Brain microvascular endothelial cell (primary cell): ENCODE measurements around the gene KIAA1328.

Source experiments
- DNase-seq: peaks from one replicate; pipeline ENCODE4 v3.0.0-alpha.2; 2020
- H3K27ac ChIP-seq: fragments of 250-450 bp; sonication (Bioruptor Pico); 2 replicates; pipeline ENCODE4 v1.5.1; 2020; ENCODE audit warnings: mild to moderate bottlenecking, moderate library complexity
- H3K27me3 ChIP-seq: fragments of 250-450 bp; sonication (Bioruptor Pico); replicated peaks from 2 replicates; pipeline ENCODE4 v1.5.1; 2020; ENCODE audit warnings: mild to moderate bottlenecking
- H3K36me3 ChIP-seq: fragments of 250-450 bp; sonication (Bioruptor Pico); replicated peaks from 2 replicates; pipeline ENCODE4 v1.5.1; 2020; ENCODE audit warnings: mild to moderate bottlenecking
- H3K4me3 ChIP-seq: 2 replicates; pipeline ENCODE4 v1.5.1; 2011; ENCODE audit warnings: low read depth, mild to moderate bottlenecking, control low read depth, low read length, moderate library complexity
- in situ Hi-C: cut with HindIII; loops from 2 replicates; pipeline ENCODE4 v1.10.0; 2017; ENCODE audit warnings: low sequenced_read_pairs, low pct_ligation_motif_present
- TF ChIP-seq, protein P1 (sequence below): IDR thresholded peaks from 2 replicates; pipeline ENCODE4 v1.5.1; 2011; ENCODE audit warnings: low read depth, mild to moderate bottlenecking, moderate library complexity, low read length, control low read depth, inconsistent platforms; ENCODE audit errors: missing control alignments

KIAA1328 gene

DNA sequence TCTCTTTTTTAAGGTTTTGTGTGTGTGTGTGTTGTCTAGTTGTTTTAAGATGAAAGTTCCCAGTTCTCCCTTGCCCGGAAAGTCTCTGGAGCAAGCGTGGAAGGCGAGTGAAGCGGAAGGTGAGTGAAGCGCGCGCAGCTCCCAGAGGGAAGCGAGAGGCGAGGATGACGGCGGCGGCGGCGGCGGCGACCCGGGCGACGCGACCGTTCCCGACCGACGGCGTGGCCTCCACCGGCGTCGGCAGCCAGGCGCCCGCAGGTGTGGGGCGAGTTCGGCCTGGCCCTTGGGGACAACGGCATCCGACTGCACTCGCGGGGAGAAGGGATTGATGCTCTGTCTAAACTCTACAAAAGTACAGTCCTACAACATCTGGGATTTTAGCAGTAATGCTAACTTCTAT, 414.8 kb downstream of the KIAA1328 start:
- in situ Hi-C loops, result no loop called here

GRCh38 chr18:37244618-37245017, 415.7 kb downstream of the KIAA1328 start:
- peaks cover 7% of the 10 kb centered on the region for H3K27me3 ChIP-seq
- TF ChIP-seq, protein P1, sequence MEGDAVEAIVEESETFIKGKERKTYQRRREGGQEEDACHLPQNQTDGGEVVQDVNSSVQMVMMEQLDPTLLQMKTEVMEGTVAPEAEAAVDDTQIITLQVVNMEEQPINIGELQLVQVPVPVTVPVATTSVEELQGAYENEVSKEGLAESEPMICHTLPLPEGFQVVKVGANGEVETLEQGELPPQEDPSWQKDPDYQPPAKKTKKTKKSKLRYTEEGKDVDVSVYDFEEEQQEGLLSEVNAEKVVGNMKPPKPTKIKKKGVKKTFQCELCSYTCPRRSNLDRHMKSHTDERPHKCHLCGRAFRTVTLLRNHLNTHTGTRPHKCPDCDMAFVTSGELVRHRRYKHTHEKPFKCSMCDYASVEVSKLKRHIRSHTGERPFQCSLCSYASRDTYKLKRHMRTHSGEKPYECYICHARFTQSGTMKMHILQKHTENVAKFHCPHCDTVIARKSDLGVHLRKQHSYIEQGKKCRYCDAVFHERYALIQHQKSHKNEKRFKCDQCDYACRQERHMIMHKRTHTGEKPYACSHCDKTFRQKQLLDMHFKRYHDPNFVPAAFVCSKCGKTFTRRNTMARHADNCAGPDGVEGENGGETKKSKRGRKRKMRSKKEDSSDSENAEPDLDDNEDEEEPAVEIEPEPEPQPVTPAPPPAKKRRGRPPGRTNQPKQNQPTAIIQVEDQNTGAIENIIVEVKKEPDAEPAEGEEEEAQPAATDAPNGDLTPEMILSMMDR, result no peak
- in situ Hi-C loops, result no loop called here
- H3K36me3 ChIP-seq, result no peaks in the 10 kb centered on the region
- no peak overlapping the region for H3K27ac ChIP-seq
- no peak for DNase-seq
- H3K4me3 ChIP-seq, result no peak overlapping the region

More for the DNA sequence above, 414.8 kb downstream of the KIAA1328 start:
- Histone ChIP-seq H3K36me3 (no peaks in the 10 kb centered on the region), H3K27ac (no peak overlapping the region), H3K27me3 (peaks cover 7% of the 10 kb centered on the region), H3K4me3 (no peak overlapping the region)
- TF ChIP-seq, protein P1, result no peak
- no peak for DNase-seq

DNA sequence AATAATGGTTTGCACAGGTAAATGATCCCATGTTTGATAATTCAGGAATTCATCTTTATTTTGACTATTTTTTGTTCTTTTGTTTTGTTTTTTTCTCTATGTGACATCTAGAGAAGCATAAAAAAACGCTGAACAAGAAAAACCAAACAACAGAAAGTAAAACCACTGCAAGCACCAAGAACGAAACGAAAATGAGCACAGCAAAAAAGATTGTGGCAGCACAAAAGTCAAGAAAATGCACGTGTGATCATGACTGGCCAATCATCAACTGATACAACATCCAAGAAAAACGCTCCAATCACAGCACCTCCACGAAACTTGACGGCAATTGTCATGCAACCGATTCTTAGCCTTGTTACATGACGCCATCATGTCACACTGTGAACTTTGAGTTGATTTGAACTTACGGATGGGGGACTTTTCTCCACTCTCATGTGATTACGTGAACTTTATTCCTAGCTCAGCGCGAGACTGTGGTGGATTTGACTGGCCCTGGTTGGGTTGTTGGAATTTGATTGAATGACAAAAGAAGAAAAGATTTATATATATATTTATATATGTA, 417.9 kb downstream of the KIAA1328 start:
- in situ Hi-C loops, result no loop called here

DNA sequence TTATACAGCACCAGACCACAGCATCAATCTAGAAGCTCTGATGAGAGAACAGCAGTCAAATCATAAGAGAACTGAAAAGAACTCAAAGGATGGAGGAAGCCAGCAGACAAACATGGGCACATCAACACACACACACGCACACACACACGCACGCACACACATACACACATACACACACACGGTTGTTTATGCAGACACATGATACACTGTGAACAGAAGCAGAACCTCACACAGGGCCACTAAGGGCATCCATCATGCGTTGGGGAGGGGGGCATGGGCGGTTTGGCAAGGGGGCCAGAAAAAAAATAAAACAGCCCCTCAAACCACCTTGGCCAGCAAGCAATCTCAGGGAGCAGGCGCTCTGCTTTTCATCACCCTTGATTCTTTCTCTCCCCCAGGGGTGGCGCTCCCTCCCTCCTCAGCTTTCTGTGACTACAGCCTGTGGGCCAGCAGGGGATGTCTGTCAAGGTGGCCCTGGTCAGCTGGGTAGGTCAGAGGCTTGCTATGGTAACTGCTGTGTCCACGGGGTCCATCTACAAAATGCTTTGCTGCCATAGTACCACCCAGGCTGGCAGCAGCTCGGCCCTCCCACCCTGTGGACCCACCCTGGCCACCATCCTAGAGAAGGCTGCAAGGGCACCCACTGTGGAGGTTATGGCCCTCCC, 418.7 kb downstream of the KIAA1328 start:
- TF ChIP-seq, protein P1, result no peak
- Histone ChIP-seq H3K36me3 (no peaks in the 10 kb centered on the region), H3K27ac (no peak overlapping the region), H3K27me3 (peaks cover 2% of the 10 kb centered on the region), H3K4me3 (no peak overlapping the region)
- DNase-seq, result no peak
- in situ Hi-C loops, result no loop called here

More for the DNA sequence above, 417.9 kb downstream of the KIAA1328 start:
- peaks cover 7% of the 10 kb centered on the region for H3K27me3 ChIP-seq
- TF ChIP-seq, protein P1, result no peak
- H3K27ac ChIP-seq, result no peak overlapping the region
- no peak overlapping the region for H3K4me3 ChIP-seq
- DNase-seq, result no peak
- H3K36me3 ChIP-seq, result no peaks in the 10 kb centered on the region

DNA sequence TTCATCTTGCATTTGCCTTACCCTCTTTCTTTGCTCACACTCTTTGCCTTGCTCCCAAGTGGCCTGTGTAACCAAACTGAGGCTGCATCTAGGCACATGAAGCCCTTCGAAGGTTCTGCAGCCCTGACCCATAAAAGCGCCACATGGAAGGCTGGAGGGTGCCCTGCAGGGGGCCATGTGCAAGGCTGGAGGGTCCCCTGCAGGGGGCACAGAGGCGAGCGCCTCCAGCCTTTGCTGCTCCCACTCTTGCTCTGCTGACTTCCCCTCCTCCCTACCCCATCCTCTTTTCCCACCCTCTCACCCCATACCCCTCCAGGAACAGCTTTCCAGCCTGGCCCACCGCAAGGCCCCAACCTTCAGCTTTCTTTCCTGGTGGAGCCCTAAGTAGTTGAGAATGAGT, 419.4 kb downstream of the KIAA1328 start:
- Histone ChIP-seq H3K27me3 (peaks cover 7% of the 10 kb centered on the region), H3K27ac (no peak overlapping the region), H3K4me3 (no peak overlapping the region), H3K36me3 (no peaks in the 10 kb centered on the region)
- in situ Hi-C loops, result no loop called here
- TF ChIP-seq, protein P1, result no peak
- DNase-seq, result no peak
